BE2C (cell line): ENCODE results near the gene NDUFS8.

Experiments used
- DNase-seq: peaks from one replicate; pipeline ENCODE4 v3.0.0-alpha.2; 2020
- H3K27me3 ChIP-seq: fragments of 250-450 bp; sonication (Bioruptor Pico); 2 replicates; pipeline ENCODE4 v1.5.1; 2020; ENCODE audit warnings: mild to moderate bottlenecking
- H3K36me3 ChIP-seq: fragments of 250-450 bp; sonication (Bioruptor Pico); 2 replicates; pipeline ENCODE4 v1.5.1; 2020; ENCODE audit warnings: mild to moderate bottlenecking
- H3K4me1 ChIP-seq: fragments of 250-450 bp; sonication (Bioruptor Pico); 2 replicates; pipeline ENCODE4 v1.5.1; 2020
- H3K4me3 ChIP-seq: 2 replicates; pipeline ENCODE4 v1.5.1; 2011; ENCODE audit warnings: low read depth, low read length
- H3K9me3 ChIP-seq: fragments of 250-450 bp; sonication (Bioruptor Pico); 2 replicates; pipeline ENCODE4 v1.5.1; 2020
- CTCF ChIP-seq: IDR thresholded peaks from 2 replicates; pipeline ENCODE4 v1.5.1; 2012; ENCODE audit warnings: mild to moderate bottlenecking, low read depth, low read length

NDUFS8 gene

DNA sequence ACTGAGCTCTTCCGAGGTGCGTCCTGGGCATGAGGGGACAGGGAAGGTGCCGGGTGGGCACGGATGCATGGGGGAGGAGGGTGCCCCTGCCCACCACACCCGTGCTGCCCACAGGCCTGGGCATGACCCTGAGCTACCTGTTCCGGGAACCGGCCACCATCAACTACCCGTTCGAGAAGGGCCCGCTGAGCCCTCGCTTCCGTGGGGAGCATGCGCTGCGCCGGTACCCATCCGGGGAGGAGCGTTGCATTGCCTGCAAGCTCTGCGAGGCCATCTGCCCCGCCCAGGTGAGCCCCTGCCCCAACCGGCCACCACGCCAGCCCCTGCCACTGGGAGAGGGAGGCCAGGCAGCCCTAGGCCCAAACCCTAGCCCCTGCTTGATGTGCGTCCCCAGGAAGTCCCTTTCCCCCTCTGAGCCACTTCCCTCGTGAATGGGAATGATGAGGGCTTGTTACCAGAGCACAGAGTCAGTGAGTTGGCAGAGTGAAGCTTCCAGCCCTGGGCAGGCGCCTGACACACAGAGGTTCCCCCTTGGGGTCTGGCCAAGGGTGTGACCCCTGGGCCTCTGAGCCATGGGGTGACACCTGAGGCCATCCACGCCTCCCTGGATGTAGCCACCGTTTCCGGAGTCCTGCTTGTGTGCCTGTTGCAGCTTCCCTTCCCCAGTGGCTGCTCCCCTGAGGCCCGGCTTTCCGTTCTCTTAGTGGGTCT, 2.7 kb downstream of the NDUFS8 start:
- DNase-seq: no peak
- no peak overlapping the region for H3K4me3 ChIP-seq
- peaks cover 4% of the 10 kb centered on the region for H3K4me1 ChIP-seq
- H3K36me3 ChIP-seq: peaks cover 11% of the 10 kb centered on the region
- H3K27me3 ChIP-seq: no peaks in the 10 kb centered on the region
- TF ChIP-seq CTCF: no peak
- no peaks in the 10 kb centered on the region for H3K9me3 ChIP-seq

DNA sequence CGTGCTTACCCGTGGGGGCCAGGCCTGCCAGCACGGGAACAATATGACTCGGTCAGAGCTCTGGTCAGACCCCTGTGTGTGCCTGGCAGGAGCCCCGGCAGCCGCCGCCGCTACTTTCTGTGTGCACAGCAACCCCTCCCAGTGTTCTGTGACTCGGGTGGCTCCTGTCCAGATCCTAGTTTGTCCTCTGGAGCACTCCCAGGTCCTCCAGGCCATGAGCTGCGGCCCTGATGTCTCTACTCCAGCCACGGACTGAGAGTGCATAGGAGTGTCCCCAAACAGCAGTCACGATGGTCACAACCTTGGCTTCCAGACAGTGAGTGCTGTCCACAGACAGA, 3.2 kb downstream of the NDUFS8 start:
- no peak for DNase-seq
- H3K9me3 ChIP-seq: no peaks in the 10 kb centered on the region
- H3K36me3 ChIP-seq: peaks cover 11% of the 10 kb centered on the region
- H3K4me3 ChIP-seq: no peak overlapping the region
- no peak for TF ChIP-seq CTCF
- no peaks in the 10 kb centered on the region for H3K27me3 ChIP-seq
- H3K4me1 ChIP-seq: peaks cover 9% of the 10 kb centered on the region

DNA sequence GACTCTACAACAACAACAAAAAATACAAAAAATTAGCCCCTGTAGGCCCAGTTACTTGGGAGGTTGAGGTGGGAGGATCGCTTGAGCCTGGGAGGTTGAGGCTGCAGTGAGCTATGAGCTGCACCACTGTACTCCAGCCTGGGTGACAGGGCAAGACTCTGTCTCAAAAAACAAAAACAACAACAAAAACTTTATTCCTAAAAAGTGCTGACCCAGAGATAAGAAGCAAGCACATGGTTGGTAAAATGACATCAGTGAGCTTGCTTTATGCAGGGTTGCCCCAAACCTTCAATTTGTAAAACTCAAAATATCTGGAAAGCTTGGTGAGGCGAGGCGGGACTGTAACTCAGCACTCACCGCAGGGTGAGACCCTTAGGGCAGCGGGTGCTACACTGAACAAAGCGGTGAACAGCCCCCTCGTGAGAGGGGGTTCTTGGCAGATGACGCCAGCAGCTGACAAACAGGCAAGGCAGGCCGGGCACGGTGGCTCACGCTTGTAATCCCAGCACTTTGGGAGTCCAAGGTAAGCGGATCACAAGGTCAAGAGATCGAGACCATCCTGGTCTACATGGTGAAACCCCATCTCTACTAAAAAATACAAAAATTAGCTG, 4.9 kb downstream of the NDUFS8 start:
- H3K4me1 ChIP-seq: peaks cover 16% of the 10 kb centered on the region
- no peak for DNase-seq
- H3K36me3 ChIP-seq: peaks cover 11% of the 10 kb centered on the region
- no peaks in the 10 kb centered on the region for H3K9me3 ChIP-seq
- H3K4me3 ChIP-seq: no peak overlapping the region
- no peaks in the 10 kb centered on the region for H3K27me3 ChIP-seq
- no peak for TF ChIP-seq CTCF

DNA sequence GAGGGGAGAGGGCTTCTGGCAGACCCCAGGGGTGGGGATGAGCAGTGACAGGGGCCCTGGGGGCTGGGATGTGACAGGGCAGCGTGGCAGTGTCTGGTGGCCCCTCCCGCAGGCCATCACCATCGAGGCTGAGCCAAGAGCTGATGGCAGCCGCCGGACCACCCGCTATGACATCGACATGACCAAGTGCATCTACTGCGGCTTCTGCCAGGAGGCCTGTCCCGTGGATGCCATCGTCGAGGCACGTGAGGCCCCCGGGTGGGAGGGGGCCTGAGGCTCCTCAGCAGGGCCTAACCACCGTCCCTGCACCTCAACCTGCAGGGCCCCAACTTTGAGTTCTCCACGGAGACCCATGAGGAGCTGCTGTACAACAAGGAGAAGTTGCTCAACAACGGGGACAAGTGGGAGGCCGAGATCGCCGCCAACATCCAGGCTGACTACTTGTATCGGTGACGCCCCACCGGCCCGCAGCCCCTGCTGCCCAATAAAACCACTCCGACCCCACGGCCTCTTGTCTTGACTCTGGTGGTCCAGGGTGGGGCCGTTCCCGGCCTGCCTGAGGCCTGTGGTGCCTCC, 5.7 kb downstream of the NDUFS8 start:
- Histone ChIP-seq H3K9me3 (no peaks in the 10 kb centered on the region), H3K36me3 (peaks cover 11% of the 10 kb centered on the region), H3K27me3 (no peaks in the 10 kb centered on the region), H3K4me3 (no peak overlapping the region), H3K4me1 (peaks cover 21% of the 10 kb centered on the region)
- TF ChIP-seq CTCF: no peak
- DNase-seq: peak; percentile 18

DNA sequence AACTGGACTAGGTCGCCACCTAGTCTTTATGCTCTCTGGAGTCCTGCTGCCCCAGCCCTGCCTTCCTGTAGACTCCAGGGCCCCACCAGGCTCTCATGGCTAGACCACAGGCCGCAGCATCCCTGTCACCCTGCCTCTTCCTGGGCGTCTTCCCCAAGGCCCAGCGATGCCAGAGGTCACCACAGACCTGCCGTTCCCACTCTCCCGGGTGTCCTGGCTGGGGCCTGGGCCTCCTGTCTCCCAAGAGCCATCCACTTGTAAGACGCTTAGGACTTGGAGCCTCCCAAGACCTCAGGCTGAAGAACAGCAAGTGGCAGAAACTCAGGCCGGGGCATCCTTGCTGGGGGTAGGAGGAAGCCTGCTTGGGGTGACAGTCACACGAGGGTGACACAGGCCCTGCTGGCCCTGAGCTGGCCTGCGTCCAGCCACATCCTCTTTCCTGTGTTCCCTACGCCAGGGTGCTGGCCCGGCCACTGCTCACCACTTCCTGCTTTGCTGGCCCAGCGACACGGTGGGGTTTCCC, 6.3 kb downstream of the NDUFS8 start:
- TF ChIP-seq CTCF: no peak
- H3K4me3 ChIP-seq: no peak overlapping the region
- no peak for DNase-seq
- peaks cover 11% of the 10 kb centered on the region for H3K36me3 ChIP-seq
- no peaks in the 10 kb centered on the region for H3K27me3 ChIP-seq
- H3K9me3 ChIP-seq: no peaks in the 10 kb centered on the region
- H3K4me1 ChIP-seq: peaks cover 26% of the 10 kb centered on the region
